Measurements from ENCODE around the gene MIF4GD.

GRCh38 chr17:75231071-75231470 is 40.0 kb downstream of the MIF4GD start:
- TF ChIP-seq CTCF (conservative IDR thresholded peaks at IDR 0.05), result no peak
- TF ChIP-seq ZFX (IDR thresholded peaks at IDR 0.05), result no peak

Data from C4-2B (cell line).